ENCODE measurements around the gene SETD1B. TPM values are rescaled to one million over a fixed set of nuclear protein-coding genes. Genes with fewer than 3 reads are reported as not detected.

The SETD1B gene
- total RNA-seq, 4 donors from 2014 or later: 13.1 to 23.1 (median 19.5) TPM

- Histone ChIP-seq H3K4me3 (no peak overlapping the region), H3K27me3 (no peaks in the 10 kb centered on the region), H3K36me3 (peaks cover 60% of the 10 kb centered on the region), H3K9me3 (no peaks in the 10 kb centered on the region), H3K4me1 (no peaks in the 10 kb centered on the region), H3K27ac (no peak overlapping the region)
- 78% methylated on average over 5 of the region's 7 CpGs for WGBS
- DNase-seq (ENCODE audit: low spot score in 2 of 2): no peak
- TF ChIP-seq, protein P1, sequence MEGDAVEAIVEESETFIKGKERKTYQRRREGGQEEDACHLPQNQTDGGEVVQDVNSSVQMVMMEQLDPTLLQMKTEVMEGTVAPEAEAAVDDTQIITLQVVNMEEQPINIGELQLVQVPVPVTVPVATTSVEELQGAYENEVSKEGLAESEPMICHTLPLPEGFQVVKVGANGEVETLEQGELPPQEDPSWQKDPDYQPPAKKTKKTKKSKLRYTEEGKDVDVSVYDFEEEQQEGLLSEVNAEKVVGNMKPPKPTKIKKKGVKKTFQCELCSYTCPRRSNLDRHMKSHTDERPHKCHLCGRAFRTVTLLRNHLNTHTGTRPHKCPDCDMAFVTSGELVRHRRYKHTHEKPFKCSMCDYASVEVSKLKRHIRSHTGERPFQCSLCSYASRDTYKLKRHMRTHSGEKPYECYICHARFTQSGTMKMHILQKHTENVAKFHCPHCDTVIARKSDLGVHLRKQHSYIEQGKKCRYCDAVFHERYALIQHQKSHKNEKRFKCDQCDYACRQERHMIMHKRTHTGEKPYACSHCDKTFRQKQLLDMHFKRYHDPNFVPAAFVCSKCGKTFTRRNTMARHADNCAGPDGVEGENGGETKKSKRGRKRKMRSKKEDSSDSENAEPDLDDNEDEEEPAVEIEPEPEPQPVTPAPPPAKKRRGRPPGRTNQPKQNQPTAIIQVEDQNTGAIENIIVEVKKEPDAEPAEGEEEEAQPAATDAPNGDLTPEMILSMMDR (IDR thresholded peaks at IDR 0.05): no peak
- TF ChIP-seq EP300 (IDR thresholded peaks at IDR 0.05) (no peak), POLR2A (IDR thresholded peaks at IDR 0.05) (no peak), POLR2AphosphoS5 (IDR thresholded peaks at IDR 0.05) (no peak)
These were observed 25.6 kb downstream of the SETD1B start for GRCh38 chr12:121829250-121829918.

DNA sequence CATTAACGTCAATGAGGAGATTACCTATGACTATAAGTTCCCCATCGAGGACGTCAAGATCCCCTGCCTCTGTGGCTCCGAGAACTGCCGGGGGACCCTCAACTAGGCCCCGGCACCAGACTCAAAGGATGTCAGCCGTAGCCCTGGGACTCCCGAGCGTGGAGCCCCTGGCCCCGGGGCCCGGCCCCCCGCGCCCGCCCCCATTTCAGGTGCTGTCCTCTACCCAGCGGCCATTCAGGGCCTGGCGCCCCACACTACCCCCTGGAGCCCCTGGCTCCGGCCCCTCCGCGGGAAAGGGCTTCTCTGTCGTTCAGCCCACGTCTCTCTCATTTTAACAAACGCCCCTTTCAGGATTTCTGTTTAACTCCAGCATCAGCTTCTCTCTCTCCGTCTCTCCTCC is 26.3 kb downstream of the SETD1B start:
- no peak for TF ChIP-seq EP300 (IDR thresholded peaks at IDR 0.05)
- TF ChIP-seq, protein P1 (IDR thresholded peaks at IDR 0.05): no peak
- TF ChIP-seq POLR2AphosphoS5 (IDR thresholded peaks at IDR 0.05): no peak
- TF ChIP-seq POLR2A (IDR thresholded peaks at IDR 0.05): no peak
- Histone ChIP-seq H3K27ac (no peak overlapping the region), H3K36me3 (peaks cover 59% of the 10 kb centered on the region)

GRCh38 chr12:121830588-121831265 is 26.9 kb downstream of the SETD1B start:
- H3K4me3 ChIP-seq: no peak overlapping the region

More for the DNA sequence above, 26.3 kb downstream of the SETD1B start:
- Histone ChIP-seq H3K4me1 (no peaks in the 10 kb centered on the region), H3K27me3 (no peaks in the 10 kb centered on the region), H3K9me3 (no peaks in the 10 kb centered on the region), H3K4me3 (no peak overlapping the region)
- WGBS: 95% methylated on average over 17 of the region's 23 CpGs
- DNase-seq (ENCODE audit: low spot score in 2 of 2): no peak

DNA sequence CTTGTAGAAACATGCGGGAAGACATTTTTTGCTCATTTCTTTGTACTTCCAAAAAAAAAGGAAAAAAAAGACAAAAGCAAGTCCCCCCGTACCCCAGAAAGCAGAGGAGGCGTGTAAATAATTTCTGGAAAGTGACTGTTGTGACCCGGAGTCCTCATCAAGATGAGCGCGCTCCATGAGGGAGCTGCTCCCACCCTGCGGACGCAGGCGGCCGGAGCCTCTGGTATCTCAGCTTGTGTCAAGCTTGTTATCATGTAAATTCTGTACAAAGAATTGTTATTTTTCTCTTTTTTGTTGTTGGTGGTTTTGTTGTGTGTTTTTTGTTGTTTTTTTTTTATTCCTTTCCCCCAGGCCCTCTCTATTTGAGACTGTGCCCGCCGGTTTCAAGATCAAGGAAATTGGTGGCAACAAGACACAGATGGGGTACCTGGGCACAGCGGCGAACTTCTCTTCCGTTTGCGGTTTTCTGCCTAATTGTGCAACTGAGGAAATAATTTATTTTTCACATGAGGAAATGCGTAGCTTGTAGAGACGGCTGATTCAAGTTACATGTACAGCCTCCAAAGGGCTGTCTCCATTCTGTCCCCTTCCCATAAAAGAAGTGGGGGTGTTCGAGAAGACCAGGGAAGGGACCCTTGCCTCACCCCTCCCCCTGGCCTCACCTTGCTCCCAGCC is 27.9 kb downstream of the SETD1B start:
- 90% methylated on average over 19 of the region's 19 CpGs for WGBS
- Histone ChIP-seq H3K27ac (no peak overlapping the region), H3K36me3 (peaks cover 55% of the 10 kb centered on the region), H3K9me3 (no peaks in the 10 kb centered on the region), H3K4me1 (no peaks in the 10 kb centered on the region), H3K4me3 (no peak overlapping the region), H3K27me3 (no peaks in the 10 kb centered on the region)
- TF ChIP-seq POLR2A (IDR thresholded peaks at IDR 0.05): no peak
- TF ChIP-seq EP300 (IDR thresholded peaks at IDR 0.05): no peak
- TF ChIP-seq POLR2AphosphoS5 (IDR thresholded peaks at IDR 0.05): no peak
- TF ChIP-seq, protein P1 (IDR thresholded peaks at IDR 0.05): no peak
- no peak for DNase-seq (ENCODE audit: low spot score in 2 of 2)

More at GRCh38 chr12:121830588-121831265, 26.9 kb downstream of the SETD1B start:
- TF ChIP-seq POLR2A (IDR thresholded peaks at IDR 0.05) (no peak), EP300 (IDR thresholded peaks at IDR 0.05) (no peak), POLR2AphosphoS5 (IDR thresholded peaks at IDR 0.05) (no peak)
- TF ChIP-seq, protein P1 (IDR thresholded peaks at IDR 0.05): no peak
- Histone ChIP-seq H3K4me1 (no peaks in the 10 kb centered on the region), H3K27ac (no peak overlapping the region), H3K9me3 (no peaks in the 10 kb centered on the region), H3K36me3 (peaks cover 59% of the 10 kb centered on the region), H3K27me3 (no peaks in the 10 kb centered on the region)
- DNase-seq (ENCODE audit: low spot score in 2 of 2): no peak
- WGBS: 87% methylated on average over 23 of the region's 29 CpGs

GRCh38 chr12:121837680-121838079 is 33.9 kb downstream of the SETD1B start:
- H3K4me1 ChIP-seq: peaks cover 12% of the 10 kb centered on the region
- no peak overlapping the region for H3K4me3 ChIP-seq
- WGBS: 79% methylated on average over 4 of the region's 4 CpGs
- no peaks in the 10 kb centered on the region for H3K36me3 ChIP-seq
- H3K9me3 ChIP-seq: no peaks in the 10 kb centered on the region
- no peak overlapping the region for H3K27ac ChIP-seq
- DNase-seq (ENCODE audit: low spot score in 2 of 2): no peak
- H3K27me3 ChIP-seq: no peaks in the 10 kb centered on the region
- TF ChIP-seq EP300 (IDR thresholded peaks at IDR 0.05) (no peak), POLR2AphosphoS5 (IDR thresholded peaks at IDR 0.05) (no peak), POLR2A (IDR thresholded peaks at IDR 0.05) (no peak)
- TF ChIP-seq, protein P1 (IDR thresholded peaks at IDR 0.05): no peak

Measured in suprapubic skin (tissue), 4 donors.